Activated CD4-positive, CD25-positive, alpha-beta regulatory T cell treated with anti-CD3 and anti-CD28 coated beads, Interleukin-2, amount 50 U/mL, for 16 hours (primary cell): ENCODE results near the gene SLC25A27.

Experiments used
- DNase-seq: peaks from one replicate; pipeline ENCODE4 v3.0.0-alpha.2; 2020; ENCODE audit warnings: low read depth, low spot score

SLC25A27 gene

GRCh38 chr6:46711491-46711890 lies 58.7 kb downstream of the SLC25A27 start:
- DNase-seq = no peak

GRCh38 chr6:46715141-46715540 lies 62.4 kb downstream of the SLC25A27 start:
- no peak for DNase-seq

GRCh38 chr6:46719099-46719498 lies 66.3 kb downstream of the SLC25A27 start:
- no peak for DNase-seq

- DNase-seq = no peak
These were observed 67.6 kb downstream of the SLC25A27 start for GRCh38 chr6:46720401-46720800.
